ENCODE measurements around the gene CD83.

DNA sequence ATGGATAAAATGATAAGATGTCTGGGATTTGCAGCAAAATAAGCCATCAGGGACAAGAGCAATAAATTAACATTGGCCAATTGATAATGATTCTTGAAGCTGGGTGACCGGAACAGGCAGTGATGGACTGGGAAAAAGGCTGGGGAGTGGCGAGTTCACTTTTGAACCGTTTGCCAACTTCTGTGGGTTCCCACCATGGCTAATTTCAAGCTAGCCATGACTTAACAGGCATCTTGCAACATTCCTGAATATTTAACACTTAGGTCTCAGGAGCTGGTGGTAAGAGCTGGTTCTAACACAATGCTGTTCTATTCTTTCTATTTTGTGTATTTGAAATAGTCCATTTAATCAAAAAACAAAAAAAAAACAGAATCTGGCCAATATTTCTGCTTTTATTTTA is 37.6 kb upstream of the CD83 start:
- TF ChIP-seq, protein P1, sequence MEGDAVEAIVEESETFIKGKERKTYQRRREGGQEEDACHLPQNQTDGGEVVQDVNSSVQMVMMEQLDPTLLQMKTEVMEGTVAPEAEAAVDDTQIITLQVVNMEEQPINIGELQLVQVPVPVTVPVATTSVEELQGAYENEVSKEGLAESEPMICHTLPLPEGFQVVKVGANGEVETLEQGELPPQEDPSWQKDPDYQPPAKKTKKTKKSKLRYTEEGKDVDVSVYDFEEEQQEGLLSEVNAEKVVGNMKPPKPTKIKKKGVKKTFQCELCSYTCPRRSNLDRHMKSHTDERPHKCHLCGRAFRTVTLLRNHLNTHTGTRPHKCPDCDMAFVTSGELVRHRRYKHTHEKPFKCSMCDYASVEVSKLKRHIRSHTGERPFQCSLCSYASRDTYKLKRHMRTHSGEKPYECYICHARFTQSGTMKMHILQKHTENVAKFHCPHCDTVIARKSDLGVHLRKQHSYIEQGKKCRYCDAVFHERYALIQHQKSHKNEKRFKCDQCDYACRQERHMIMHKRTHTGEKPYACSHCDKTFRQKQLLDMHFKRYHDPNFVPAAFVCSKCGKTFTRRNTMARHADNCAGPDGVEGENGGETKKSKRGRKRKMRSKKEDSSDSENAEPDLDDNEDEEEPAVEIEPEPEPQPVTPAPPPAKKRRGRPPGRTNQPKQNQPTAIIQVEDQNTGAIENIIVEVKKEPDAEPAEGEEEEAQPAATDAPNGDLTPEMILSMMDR (IDR thresholded peaks at IDR 0.05; ENCODE audit: low read depth, low read length, poor library complexity, severe bottlenecking), result no peak
- TF ChIP-seq EZH2phosphoT487 (IDR thresholded peaks at IDR 0.05; ENCODE audit: borderline replicate concordance, low read length), result no peak

All from DOHH2 (cell line).